ENCODE data around the gene FBXO41.

Gene FBXO41

GRCh38 chr2:73260338-73260984, 23.8 kb downstream of the FBXO41 start:
- no peak for FAIRE-seq

DNA sequence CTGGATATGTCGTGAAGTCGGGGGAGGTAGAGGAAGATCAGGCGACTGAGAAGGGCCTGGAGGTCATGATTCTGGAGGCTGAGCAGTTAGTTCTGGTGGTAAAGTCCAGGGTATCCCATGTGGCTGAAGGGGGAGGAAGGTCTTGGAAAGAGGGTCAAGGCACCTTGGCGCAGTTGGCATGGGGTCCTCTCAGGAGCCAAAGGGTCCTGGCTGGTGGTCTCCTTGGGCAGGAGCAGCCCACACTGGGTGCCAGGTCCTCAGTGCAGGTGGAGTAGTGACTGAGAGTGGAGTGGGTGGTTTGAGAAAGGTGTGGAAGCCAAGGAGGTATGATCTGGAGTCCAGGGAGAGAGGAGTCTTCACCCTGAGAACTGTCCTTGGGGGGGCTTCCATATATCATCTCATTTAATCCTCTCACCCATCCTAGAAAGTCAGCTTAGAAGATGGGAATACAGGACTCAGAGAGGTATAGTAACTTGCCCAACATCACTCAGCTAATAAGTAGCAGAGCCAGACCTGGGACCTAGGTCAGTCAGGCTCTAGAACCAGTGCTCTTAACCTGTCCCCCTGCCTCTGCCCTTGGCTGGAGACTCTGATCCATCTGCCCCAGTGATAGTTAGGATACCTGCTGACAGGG, 24.5 kb downstream of the FBXO41 start:
- FAIRE-seq, result no peak

DNA sequence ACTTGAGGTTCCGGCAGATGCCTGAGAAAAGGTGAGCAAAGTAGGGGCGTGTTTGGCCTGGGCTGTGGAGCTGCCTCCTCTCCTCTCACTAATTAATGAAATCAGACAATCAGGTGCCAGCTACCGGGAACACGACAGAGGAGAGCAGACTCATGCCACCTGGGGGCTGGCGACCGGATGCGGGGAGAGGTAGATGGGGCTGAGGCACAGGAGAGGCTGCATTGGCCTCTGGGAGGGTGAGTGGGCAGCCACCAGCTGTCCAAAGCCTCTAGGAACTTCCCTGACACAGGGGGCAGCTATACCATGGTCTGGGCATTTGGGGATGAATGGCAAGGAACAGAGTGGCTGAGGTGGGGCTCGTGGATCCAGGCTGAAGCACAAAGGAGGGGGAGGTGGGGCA, 25.0 kb downstream of the FBXO41 start:
- no peak for FAIRE-seq

DNA sequence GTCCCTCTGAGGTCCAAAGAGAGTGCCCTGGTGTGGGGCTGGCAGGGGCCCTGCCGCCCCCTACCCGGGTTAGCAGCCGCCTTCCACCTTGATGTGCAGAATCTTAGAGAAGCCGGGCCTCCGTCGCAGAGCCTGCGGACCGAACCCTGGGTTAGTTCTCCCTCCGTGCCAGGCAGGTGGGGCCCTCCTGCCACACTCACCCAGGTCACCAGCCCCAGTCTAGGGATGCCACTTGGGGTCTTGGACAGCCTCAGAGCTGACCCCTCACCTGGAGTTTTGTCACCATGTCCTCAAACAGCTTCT, 25.4 kb downstream of the FBXO41 start:
- no peak for FAIRE-seq

GRCh38 chr2:73258186-73258912, 25.9 kb downstream of the FBXO41 start:
- FAIRE-seq, result no peak

- FAIRE-seq, result no peak
Observed at GRCh38 chr2:73257425-73258125, 26.7 kb downstream of the FBXO41 start.

DNA sequence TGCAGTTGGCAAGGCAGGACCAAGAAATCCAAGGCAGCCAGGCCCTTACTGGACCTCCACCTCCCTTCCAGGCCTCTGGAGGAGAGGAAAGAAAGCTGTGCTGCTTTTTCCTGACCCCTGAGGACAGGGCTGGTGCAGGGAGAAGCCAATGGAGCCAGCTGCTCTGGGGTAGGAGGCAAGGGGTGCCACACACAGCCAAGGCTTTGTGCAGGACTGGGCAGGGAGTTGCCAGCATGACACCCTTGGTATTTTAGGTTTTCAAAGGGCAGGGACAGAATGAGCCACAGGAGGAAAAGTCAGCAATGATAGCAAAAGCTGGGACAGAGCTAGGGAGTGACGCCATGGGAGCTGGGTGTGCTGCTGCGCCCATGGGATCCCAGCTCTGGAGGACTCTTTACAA, 27.3 kb downstream of the FBXO41 start:
- no peak for FAIRE-seq

DNA sequence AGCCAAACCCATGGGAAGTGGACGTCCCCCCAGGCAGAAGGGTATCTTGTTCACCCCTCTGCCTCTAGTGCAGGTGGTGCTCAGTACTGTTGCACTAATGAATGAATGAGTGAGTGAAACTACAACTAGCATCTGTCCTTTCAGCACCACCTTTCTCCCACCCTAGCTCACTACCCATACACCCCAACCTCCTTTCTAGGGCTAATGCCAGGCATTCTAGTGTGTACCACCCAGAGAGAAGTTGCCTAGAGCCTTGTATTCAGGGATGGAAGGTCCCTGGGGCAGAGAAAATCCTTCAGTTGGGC, 27.7 kb downstream of the FBXO41 start:
- no peak for FAIRE-seq

- no peak for FAIRE-seq
Observed at GRCh38 chr2:73255907-73256617, 28.2 kb downstream of the FBXO41 start.

DNA sequence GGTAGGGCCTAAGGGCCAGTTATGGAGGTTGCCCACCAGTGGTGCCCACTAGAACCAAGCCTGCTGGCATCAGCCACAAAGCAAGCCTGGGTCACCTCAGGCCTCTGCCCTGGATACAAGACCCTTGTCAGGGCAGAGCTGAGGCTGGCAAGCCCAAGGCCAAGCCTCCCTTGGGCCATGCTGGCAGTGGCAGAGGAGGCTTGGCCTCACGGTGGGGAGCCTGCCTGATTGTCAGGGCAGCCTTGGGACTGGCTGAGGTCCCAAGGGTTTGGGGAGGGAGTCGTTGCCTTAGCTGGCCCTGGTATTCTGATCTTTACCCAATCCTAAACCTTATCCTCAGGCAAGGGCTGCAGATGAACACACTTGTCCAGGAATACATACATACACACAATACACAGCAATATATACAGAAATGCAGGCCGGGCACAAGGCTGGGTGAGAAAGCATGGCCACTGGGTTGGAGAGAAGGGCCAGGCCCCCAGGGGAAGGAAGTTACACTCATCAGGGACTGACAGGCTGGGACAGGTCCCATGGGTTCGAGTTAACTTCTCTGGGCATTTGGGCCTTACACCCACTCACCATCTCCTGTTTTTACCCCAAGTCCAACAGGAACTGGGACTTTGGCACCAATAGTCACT, 29.2 kb downstream of the FBXO41 start:
- no peak for FAIRE-seq

GRCh38 chr2:73254343-73255006, 29.8 kb downstream of the FBXO41 start:
- FAIRE-seq, result no peak

- FAIRE-seq, result no peak
Observed at GRCh38 chr2:73253901-73254300, 30.4 kb downstream of the FBXO41 start.

DNA sequence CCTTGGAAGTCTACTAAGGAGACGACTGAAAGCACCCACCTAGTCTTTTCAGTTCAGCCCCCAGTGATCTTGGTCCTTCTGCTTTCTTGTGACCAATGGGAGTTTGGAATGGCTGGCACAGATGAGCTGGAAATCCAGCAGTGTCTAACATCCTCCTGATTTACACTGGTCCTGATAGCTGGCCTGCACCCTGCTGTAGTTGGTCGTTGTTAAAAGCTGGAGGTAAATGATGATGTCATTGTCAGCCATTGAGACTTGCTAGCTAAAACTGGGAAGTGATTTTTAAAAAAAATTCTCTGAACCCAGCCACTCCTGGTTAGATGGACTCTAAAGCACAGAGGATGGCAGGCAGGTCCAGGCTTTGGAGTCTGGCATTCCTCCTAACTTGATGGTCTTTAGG, 30.9 kb downstream of the FBXO41 start:
- FAIRE-seq, result no peak

- no peak for FAIRE-seq
Observed at GRCh38 chr2:73252238-73253027, 31.8 kb downstream of the FBXO41 start.

- no peak for FAIRE-seq
Observed at GRCh38 chr2:73250872-73251846, 33.1 kb downstream of the FBXO41 start.

GRCh38 chr2:73249636-73250035, 34.6 kb downstream of the FBXO41 start:
- FAIRE-seq, result no peak

GRCh38 chr2:73246850-73247249, 37.4 kb downstream of the FBXO41 start:
- no peak for FAIRE-seq

DNA sequence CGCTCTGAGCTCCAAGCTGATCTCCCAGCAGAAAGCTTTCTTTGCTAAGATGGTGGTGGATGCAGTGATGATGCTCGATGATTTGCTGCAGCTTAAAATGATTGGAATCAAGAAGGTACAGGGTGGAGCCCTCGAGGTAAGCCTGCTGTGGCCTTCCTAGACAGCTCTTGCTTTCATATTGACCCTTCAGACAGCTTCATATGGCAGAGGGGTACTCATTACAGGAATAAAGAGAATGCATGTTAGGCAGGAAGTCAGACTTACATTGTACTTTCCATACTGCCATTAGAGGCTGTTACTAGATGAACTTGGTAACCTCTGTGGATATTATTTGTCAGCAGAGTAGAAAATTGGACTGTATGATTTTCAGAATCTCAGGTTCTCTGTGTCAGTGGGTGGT, 39.7 kb downstream of the FBXO41 start:
- no peak for FAIRE-seq

GRCh38 chr2:73243884-73244570, 40.3 kb downstream of the FBXO41 start:
- no peak for FAIRE-seq

DNA sequence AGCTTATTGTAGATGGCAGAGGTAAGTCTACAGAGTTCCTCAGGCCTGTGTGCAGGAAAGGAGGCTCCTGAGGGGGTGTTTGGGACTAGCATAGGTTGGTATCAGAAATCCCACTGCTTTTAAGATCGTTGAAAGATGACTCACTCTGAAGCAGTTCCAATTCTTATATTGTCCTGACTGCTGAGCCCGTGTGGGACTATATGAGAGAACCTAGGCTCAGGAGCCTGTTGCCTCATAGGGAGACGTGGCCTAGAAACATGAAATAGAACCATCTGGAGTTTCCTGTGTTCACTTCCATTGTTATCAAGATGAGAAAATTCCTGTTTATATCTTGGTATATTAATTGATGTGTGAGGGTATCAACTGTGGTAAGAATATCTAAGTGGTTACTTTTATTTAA, 44.5 kb downstream of the FBXO41 start:
- no peak for FAIRE-seq

Data from islet of Langerhans (tissue), 1 donor.